H1 (cell line): ENCODE results near the gene NR5A1.

Experiments used
- EZH2 ChIP-seq: fragments of 200-600 bp; sonication (generic); IDR thresholded peaks from 2 replicates; pipeline ENCODE4 v1.7.1; 2012; ENCODE audit warnings: low read depth, mild to moderate bottlenecking, moderate library complexity, low read length, inconsistent platforms; ENCODE audit not compliant: severe bottlenecking
- POLR2A ChIP-seq, 2 experiments: IDR thresholded peaks; 1 replicate in 1 of 2; 2 replicates in 1 of 2; pipeline ENCODE4 v1.6.1; 2011; ENCODE audit warnings: low read depth in 2 of 2, low read length in 2 of 2, mild to moderate bottlenecking in 2 of 2; ENCODE audit errors: control extremely low read depth in 1 of 2
- POLR2AphosphoS5 ChIP-seq: IDR thresholded peaks from 2 replicates; pipeline ENCODE4 v1.6.1; 2011; ENCODE audit warnings: low read depth, low read length
- SIRT6 ChIP-seq: IDR thresholded peaks from one replicate; pipeline ENCODE4 v1.7.1; 2012; ENCODE audit warnings: low read length, inconsistent platforms
- TCF12 ChIP-seq: IDR thresholded peaks from 2 replicates; pipeline ENCODE4 v1.6.1; 2011; ENCODE audit warnings: low read depth, mild to moderate bottlenecking, low read length
- TF ChIP-seq, protein P1 (sequence below), 3 experiments: IDR thresholded peaks; 1 replicate in 2 of 3; 2 replicates in 1 of 3; pipeline versions ENCODE4 v1.5.1 to v1.6.1; 2011; ENCODE audit warnings: low read length in 3 of 3, mild to moderate bottlenecking in 3 of 3, inconsistent platforms in 2 of 3, low read depth in 1 of 3, moderate library complexity in 1 of 3; ENCODE audit not compliant: insufficient read depth in 1 of 3; ENCODE audit errors: control extremely low read depth in 1 of 3

- no peak for TF ChIP-seq POLR2AphosphoS5
- no peak for TF ChIP-seq SIRT6
- no peak for TF ChIP-seq POLR2A (IDR thresholded peaks at IDR 0.05; ENCODE audit: control extremely low read depth in 1 of 2, low read depth in 2 of 2, low read length in 2 of 2)
- no peak for TF ChIP-seq TCF12
- TF ChIP-seq EZH2, result no peak
- TF ChIP-seq, protein P1, sequence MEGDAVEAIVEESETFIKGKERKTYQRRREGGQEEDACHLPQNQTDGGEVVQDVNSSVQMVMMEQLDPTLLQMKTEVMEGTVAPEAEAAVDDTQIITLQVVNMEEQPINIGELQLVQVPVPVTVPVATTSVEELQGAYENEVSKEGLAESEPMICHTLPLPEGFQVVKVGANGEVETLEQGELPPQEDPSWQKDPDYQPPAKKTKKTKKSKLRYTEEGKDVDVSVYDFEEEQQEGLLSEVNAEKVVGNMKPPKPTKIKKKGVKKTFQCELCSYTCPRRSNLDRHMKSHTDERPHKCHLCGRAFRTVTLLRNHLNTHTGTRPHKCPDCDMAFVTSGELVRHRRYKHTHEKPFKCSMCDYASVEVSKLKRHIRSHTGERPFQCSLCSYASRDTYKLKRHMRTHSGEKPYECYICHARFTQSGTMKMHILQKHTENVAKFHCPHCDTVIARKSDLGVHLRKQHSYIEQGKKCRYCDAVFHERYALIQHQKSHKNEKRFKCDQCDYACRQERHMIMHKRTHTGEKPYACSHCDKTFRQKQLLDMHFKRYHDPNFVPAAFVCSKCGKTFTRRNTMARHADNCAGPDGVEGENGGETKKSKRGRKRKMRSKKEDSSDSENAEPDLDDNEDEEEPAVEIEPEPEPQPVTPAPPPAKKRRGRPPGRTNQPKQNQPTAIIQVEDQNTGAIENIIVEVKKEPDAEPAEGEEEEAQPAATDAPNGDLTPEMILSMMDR (IDR thresholded peaks at IDR 0.05; ENCODE audit: control extremely low read depth in 1 of 3, insufficient read depth in 1 of 3, low read depth in 1 of 3, low read length in 3 of 3), result no peak
Measured at GRCh38 chr9:124544535-124544934, 37.3 kb upstream of the NR5A1 start.
